HepG2 (cell line): ENCODE results near the gene KRTAP5-6. TPM values are rescaled to one million over a fixed set of nuclear protein-coding genes. Genes with fewer than 3 reads are reported as not detected.
A peak's percentile ranks its signal among the peaks of the same experiment; 100 is the strongest.

Source experiments
- AKAP8 ChIP-seq: sonication (generic); formaldehyde crosslinking; IDR thresholded peaks from 2 replicates; pipeline ENCODE4 v1.5.1; 2020; ENCODE audit warnings: mild to moderate bottlenecking, missing genetic modification reagents
- DNMT1 ChIP-seq: sonication (generic); formaldehyde crosslinking; IDR thresholded peaks from 2 replicates; pipeline ENCODE4 v1.5.1; 2020; ENCODE audit warnings: mild to moderate bottlenecking, missing genetic modification reagents
- ERF ChIP-seq: IDR thresholded peaks from 2 replicates; pipeline ENCODE4 v1.6.1; 2018; ENCODE audit warnings: missing biosample characterization, missing genetic modification reagents
- ESRRA ChIP-seq: sonication (generic); formaldehyde crosslinking; IDR thresholded peaks from 2 replicates; pipeline ENCODE4 v1.5.1; 2020; ENCODE audit warnings: mild to moderate bottlenecking, low read depth, missing genetic modification reagents
- ETV5 ChIP-seq: IDR thresholded peaks from 2 replicates; pipeline ENCODE4 v1.6.1; 2018; ENCODE audit warnings: missing biosample characterization, missing genetic modification reagents, inconsistent platforms, borderline replicate concordance
- FOSL2 ChIP-seq: sonication (generic); formaldehyde crosslinking; IDR thresholded peaks from 2 replicates; pipeline ENCODE4 v1.4.0; 2020; ENCODE audit warnings: missing genetic modification reagents
- FOXO1 ChIP-seq: sonication (generic); formaldehyde crosslinking; IDR thresholded peaks from 2 replicates; pipeline ENCODE4 v1.4.0; 2020; ENCODE audit warnings: missing genetic modification reagents
- HMG20B ChIP-seq: conservative IDR thresholded peaks from 2 replicates; pipeline ENCODE4 v1.6.1; 2016; ENCODE audit warnings: missing genetic modification reagents, missing compliant biosample characterization
- KLF16 ChIP-seq, 2 experiments: sonication (generic) in 1 of 2; formaldehyde crosslinking in 1 of 2; IDR thresholded peaks; 2 replicates each; pipeline versions ENCODE4 v1.6.1 to v1.8.0; 2016 to 2023; ENCODE audit warnings: missing genetic modification reagents in 2 of 2, missing compliant biosample characterization in 1 of 2
- MAFK ChIP-seq, 2 experiments: IDR thresholded peaks in 1 of 2; conservative IDR thresholded peaks in 1 of 2; 2 replicates each; pipeline ENCODE4 v1.6.1; 2011; ENCODE audit warnings: improper control_type of control experiment in 2 of 2, low read length in 2 of 2
- MIER2 ChIP-seq: IDR thresholded peaks from 2 replicates; pipeline ENCODE4 v1.6.1; 2016; ENCODE audit warnings: missing biosample characterization, missing genetic modification reagents
- MTA1 ChIP-seq: sonication (generic); formaldehyde crosslinking; IDR thresholded peaks from 2 replicates; pipeline ENCODE4 v1.4.0; 2020; ENCODE audit warnings: missing genetic modification reagents, mild to moderate bottlenecking, borderline replicate concordance
- NCOR1 ChIP-seq: fragments of 200-600 bp; sonication (generic); IDR thresholded peaks from 2 replicates; pipeline ENCODE4 v1.7.0; 2017; ENCODE audit warnings: antibody characterized with exemption, low read length, borderline replicate concordance
- NFKBIZ ChIP-seq: IDR thresholded peaks from 2 replicates; pipeline ENCODE4 v1.6.1; 2018; ENCODE audit warnings: missing genetic modification reagents, missing compliant biosample characterization
- PAF1 ChIP-seq: IDR thresholded peaks from 2 replicates; pipeline ENCODE4 v1.6.1; 2016; ENCODE audit warnings: missing genetic modification reagents, missing compliant biosample characterization
- SALL1 ChIP-seq: sonication (generic); formaldehyde crosslinking; IDR thresholded peaks from 2 replicates; pipeline ENCODE4 v1.8.0; 2022; ENCODE audit warnings: mild to moderate bottlenecking, missing genetic modification reagents
- SP5 ChIP-seq: IDR thresholded peaks from 2 replicates; pipeline ENCODE4 v1.6.1; 2016; ENCODE audit warnings: low read depth, borderline replicate concordance
- STAG1 ChIP-seq: sonication (generic); formaldehyde crosslinking; IDR thresholded peaks from 2 replicates; pipeline ENCODE4 v1.4.0; 2020; ENCODE audit warnings: missing genetic modification reagents
- ZNF263 ChIP-seq: sonication (generic); formaldehyde crosslinking; IDR thresholded peaks from 2 replicates; pipeline ENCODE4 v1.4.0; 2020; ENCODE audit warnings: missing genetic modification reagents
- ZNF367 ChIP-seq: sonication (generic); formaldehyde crosslinking; IDR thresholded peaks from 2 replicates; pipeline ENCODE4 v1.4.0; 2020; ENCODE audit warnings: missing genetic modification reagents, borderline replicate concordance
- polyA plus RNA-seq, 8 experiments: library from polyadenylated mRNA; depleted of rRNA in 3 of 8; stranded (reverse) in 7 of 8; unstranded in 1 of 8; fragments of >200 nt; fragmentation: Illumina TruSeq in 4 of 8; extraction: Trizol in 4 of 8; gene quantifications; 2 replicates each; pipeline versions ENCODE4 v1.2.1 to v1.2.3, GENCODE V29; 2011 to 2016; ENCODE audit warnings: low read depth in 4 of 8, missing spikeins in 1 of 8, mixed read lengths in 1 of 8; ENCODE audit not compliant: insufficient read depth in 1 of 8
- total RNA-seq, 5 experiments: library from RNA; depleted of rRNA; stranded (reverse); fragments of >200 nt; fragmentation: Illumina TruSeq; extraction: Trizol; gene quantifications; 2 replicates each; pipeline ENCODE4 v1.2.3, GENCODE V29; 2016; ENCODE audit warnings: low read depth in 1 of 5
- TF ChIP-seq, protein P1 (sequence below): sonication (generic); formaldehyde crosslinking; IDR thresholded peaks from 2 replicates; pipeline ENCODE4 v1.8.1; 2023; ENCODE audit warnings: mild to moderate bottlenecking, missing genetic modification reagents
- TF ChIP-seq, protein P2 (sequence below): sonication (generic); formaldehyde crosslinking; IDR thresholded peaks from 2 replicates; pipeline ENCODE4 v1.9.0; 2022; ENCODE audit warnings: missing genetic modification reagents, mild to moderate bottlenecking, borderline replicate concordance
- TF ChIP-seq, protein P3 (sequence below): IDR thresholded peaks from 2 replicates; pipeline ENCODE4 v1.6.1; 2016

The KRTAP5-6 gene
- total and polyA plus RNA-seq, 2 of the 13 experiments (the other 11 are each of a cell fraction or from before 2014, with no cell fraction given) = not detected

DNA sequence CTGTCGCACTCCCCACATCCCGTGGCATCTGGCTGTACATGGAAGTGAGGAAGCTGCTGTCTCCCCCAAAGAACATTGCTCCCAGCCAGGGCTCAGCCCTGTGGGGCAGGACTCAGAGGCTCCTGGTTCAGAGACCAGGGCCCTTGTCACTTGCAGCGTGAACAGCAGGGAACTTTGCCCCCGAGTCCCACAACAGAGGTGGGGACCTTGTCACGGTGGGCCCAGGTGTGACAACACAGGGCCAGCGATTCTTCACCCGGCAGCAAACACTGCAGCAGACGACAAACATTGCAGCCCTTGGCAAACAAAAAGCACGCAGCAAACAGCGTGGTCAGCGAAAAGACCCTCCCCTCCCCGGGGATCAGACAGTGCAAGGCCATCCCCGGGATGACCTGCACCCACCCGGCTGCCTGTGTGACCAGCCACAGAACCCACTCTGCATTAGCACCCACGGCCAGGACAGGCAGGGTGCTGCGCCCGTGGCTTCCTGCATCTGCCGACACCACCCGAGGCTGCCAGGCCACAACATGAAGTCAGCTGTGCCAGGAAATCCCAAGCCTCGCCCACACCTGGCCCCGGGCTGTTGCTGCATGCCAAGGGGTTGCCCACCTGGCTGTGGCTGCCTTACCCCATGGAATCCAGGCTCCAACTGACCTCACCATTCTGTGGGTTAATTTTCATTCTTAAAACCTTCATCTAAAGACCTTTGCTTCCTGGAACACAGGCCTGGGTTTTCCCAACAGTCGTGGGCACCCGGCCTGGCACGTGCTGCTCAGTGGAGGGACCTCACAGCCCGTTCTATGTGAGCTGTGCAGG is 35.3 kb upstream of the KRTAP5-6 start (continued):
- TF ChIP-seq MAFK (conservative IDR thresholded peaks at IDR 0.05 in 1 of 2, IDR thresholded peaks at IDR 0.05 in 1 of 2; ENCODE audit: low read length in 2 of 2) (peak; percentile 63 to 66), ERF (CRISPR knock-in tag) (0 out of 2 replicates have a peak, but pooled peaks have one; percentile 25), MIER2 (CRISPR knock-in tag) (0 out of 2 replicates have a peak, but pooled peaks have one; percentile 18), ESRRA (0 out of 2 replicates have a peak, but pooled peaks have one; percentile 33), HMG20B (CRISPR knock-in tag) (peak; percentile 56; the same call in 1 of the 2 replicates), ETV5 (CRISPR knock-in tag) (peak; percentile 84), SP5 (CRISPR knock-in tag) (peak; percentile 89), FOSL2 (CRISPR knock-in tag) (peak; percentile 73), SALL1 (CRISPR knock-in tag) (peak; percentile 90), ZNF367 (CRISPR knock-in tag) (0 out of 2 replicates have a peak, but pooled peaks have one; percentile 35), AKAP8 (CRISPR knock-in tag) (0 out of 2 replicates have a peak, but pooled peaks have one; percentile 37), ZNF263 (CRISPR knock-in tag) (peak; percentile 68), DNMT1 (CRISPR knock-in tag) (0 out of 2 replicates have a peak, but pooled peaks have one; percentile 32), PAF1 (peak; percentile 54; the same call in 1 of the 2 replicates), NFKBIZ (CRISPR knock-in tag) (peak; percentile 51; the same call in 1 of the 2 replicates), STAG1 (CRISPR knock-in tag) (peak; percentile 22; the same call in 1 of the 2 replicates), FOXO1 (CRISPR knock-in tag) (peak; percentile 98), KLF16 (CRISPR knock-in tag; IDR thresholded peaks at IDR 0.05) (peak in 1 of 2 experiments; percentile 66; a peak in 1 of 4 replicates), MTA1 (CRISPR knock-in tag) (peak; percentile 65; the same call in 1 of the 2 replicates), NCOR1 (peak; percentile 52; the same call in 1 of the 2 replicates)
- TF ChIP-seq, protein P1, sequence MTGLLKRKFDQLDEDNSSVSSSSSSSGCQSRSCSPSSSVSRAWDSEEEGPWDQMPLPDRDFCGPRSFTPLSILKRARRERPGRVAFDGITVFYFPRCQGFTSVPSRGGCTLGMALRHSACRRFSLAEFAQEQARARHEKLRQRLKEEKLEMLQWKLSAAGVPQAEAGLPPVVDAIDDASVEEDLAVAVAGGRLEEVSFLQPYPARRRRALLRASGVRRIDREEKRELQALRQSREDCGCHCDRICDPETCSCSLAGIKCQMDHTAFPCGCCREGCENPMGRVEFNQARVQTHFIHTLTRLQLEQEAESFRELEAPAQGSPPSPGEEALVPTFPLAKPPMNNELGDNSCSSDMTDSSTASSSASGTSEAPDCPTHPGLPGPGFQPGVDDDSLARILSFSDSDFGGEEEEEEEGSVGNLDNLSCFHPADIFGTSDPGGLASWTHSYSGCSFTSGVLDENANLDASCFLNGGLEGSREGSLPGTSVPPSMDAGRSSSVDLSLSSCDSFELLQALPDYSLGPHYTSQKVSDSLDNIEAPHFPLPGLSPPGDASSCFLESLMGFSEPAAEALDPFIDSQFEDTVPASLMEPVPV = 0 out of 2 replicates have a peak, but pooled peaks have one; percentile 50
- TF ChIP-seq, protein P2, sequence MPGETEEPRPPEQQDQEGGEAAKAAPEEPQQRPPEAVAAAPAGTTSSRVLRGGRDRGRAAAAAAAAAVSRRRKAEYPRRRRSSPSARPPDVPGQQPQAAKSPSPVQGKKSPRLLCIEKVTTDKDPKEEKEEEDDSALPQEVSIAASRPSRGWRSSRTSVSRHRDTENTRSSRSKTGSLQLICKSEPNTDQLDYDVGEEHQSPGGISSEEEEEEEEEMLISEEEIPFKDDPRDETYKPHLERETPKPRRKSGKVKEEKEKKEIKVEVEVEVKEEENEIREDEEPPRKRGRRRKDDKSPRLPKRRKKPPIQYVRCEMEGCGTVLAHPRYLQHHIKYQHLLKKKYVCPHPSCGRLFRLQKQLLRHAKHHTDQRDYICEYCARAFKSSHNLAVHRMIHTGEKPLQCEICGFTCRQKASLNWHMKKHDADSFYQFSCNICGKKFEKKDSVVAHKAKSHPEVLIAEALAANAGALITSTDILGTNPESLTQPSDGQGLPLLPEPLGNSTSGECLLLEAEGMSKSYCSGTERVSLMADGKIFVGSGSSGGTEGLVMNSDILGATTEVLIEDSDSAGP (CRISPR knock-in tag) = peak; percentile 20; the same call in 1 of the 2 replicates
- TF ChIP-seq, protein P3, sequence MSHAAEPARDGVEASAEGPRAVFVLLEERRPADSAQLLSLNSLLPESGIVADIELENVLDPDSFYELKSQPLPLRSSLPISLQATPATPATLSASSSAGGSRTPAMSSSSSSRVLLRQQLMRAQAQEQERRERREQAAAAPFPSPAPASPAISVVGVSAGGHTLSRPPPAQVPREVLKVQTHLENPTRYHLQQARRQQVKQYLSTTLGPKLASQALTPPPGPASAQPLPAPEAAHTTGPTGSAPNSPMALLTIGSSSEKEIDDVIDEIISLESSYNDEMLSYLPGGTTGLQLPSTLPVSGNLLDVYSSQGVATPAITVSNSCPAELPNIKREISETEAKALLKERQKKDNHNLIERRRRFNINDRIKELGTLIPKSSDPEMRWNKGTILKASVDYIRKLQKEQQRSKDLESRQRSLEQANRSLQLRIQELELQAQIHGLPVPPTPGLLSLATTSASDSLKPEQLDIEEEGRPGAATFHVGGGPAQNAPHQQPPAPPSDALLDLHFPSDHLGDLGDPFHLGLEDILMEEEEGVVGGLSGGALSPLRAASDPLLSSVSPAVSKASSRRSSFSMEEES = peak; percentile 91
